Measurements from ENCODE around the gene POLQ.

POLQ gene

GRCh38 chr3:121443456-121443855 lies 102.3 kb downstream of the POLQ start:
- DNase-seq (ENCODE audit: insufficient read length, low spot score) (no peak), FAIRE-seq (no peak)
- TF ChIP-seq POU2F2 (IDR thresholded peaks at IDR 0.05; ENCODE audit: low read depth, low read length) (no peak), POLR2A (IDR thresholded peaks at IDR 0.05; ENCODE audit: low read depth, low read length) (no peak), TAF1 (IDR thresholded peaks at IDR 0.05; ENCODE audit: low read depth, low read length) (no peak), POLR2AphosphoS5 (IDR thresholded peaks at IDR 0.05; ENCODE audit: low read depth, low read length) (no peak), SPI1 (IDR thresholded peaks at IDR 0.05; ENCODE audit: low read depth, low read length) (no peak), PAX5 (IDR thresholded peaks at IDR 0.05; ENCODE audit: insufficient read depth, low read length, severe bottlenecking) (no peak)

GRCh38 chr3:121436641-121437040 lies 109.1 kb downstream of the POLQ start:
- no peak for DNase-seq (ENCODE audit: insufficient read length, low spot score)
- no peak for FAIRE-seq
- no peak for TF ChIP-seq POLR2A (IDR thresholded peaks at IDR 0.05; ENCODE audit: low read depth, low read length)
- no peak for TF ChIP-seq POU2F2 (IDR thresholded peaks at IDR 0.05; ENCODE audit: low read depth, low read length)
- no peak for TF ChIP-seq POLR2AphosphoS5 (IDR thresholded peaks at IDR 0.05; ENCODE audit: low read depth, low read length)

- FAIRE-seq (no peak), DNase-seq (ENCODE audit: insufficient read length, low spot score) (no peak)
- TF ChIP-seq PAX5 (IDR thresholded peaks at IDR 0.05; ENCODE audit: insufficient read depth, low read length, severe bottlenecking), result no peak
- TF ChIP-seq POU2F2 (IDR thresholded peaks at IDR 0.05; ENCODE audit: low read depth, low read length), result no peak
- no peak for TF ChIP-seq POLR2AphosphoS5 (IDR thresholded peaks at IDR 0.05; ENCODE audit: low read depth, low read length)
- no peak for TF ChIP-seq POLR2A (IDR thresholded peaks at IDR 0.05; ENCODE audit: low read depth, low read length)
- no peak for TF ChIP-seq TAF1 (IDR thresholded peaks at IDR 0.05; ENCODE audit: low read depth, low read length)
- TF ChIP-seq SPI1 (IDR thresholded peaks at IDR 0.05; ENCODE audit: low read depth, low read length), result no peak
Measured at GRCh38 chr3:121436074-121436473, 109.7 kb downstream of the POLQ start.

- FAIRE-seq, result peak; percentile 72
- TF ChIP-seq PAX5 (IDR thresholded peaks at IDR 0.05; ENCODE audit: insufficient read depth, low read length, severe bottlenecking), result peak; percentile 15
- TF ChIP-seq POLR2AphosphoS5 (IDR thresholded peaks at IDR 0.05; ENCODE audit: low read depth, low read length), result no peak
- no peak for TF ChIP-seq TAF1 (IDR thresholded peaks at IDR 0.05; ENCODE audit: low read depth, low read length)
- TF ChIP-seq POU2F2 (IDR thresholded peaks at IDR 0.05; ENCODE audit: low read depth, low read length), result no peak
- no peak for TF ChIP-seq SPI1 (IDR thresholded peaks at IDR 0.05; ENCODE audit: low read depth, low read length)
- TF ChIP-seq POLR2A (IDR thresholded peaks at IDR 0.05; ENCODE audit: low read depth, low read length), result no peak
- peak; percentile 20 for DNase-seq (ENCODE audit: insufficient read length, low spot score)
Measured at GRCh38 chr3:121431726-121432517, 113.9 kb downstream of the POLQ start.

GRCh38 chr3:121430664-121431215 lies 115.0 kb downstream of the POLQ start:
- FAIRE-seq, result no peak
- no peak for TF ChIP-seq POLR2A (IDR thresholded peaks at IDR 0.05; ENCODE audit: low read depth, low read length)
- no peak for TF ChIP-seq POU2F2 (IDR thresholded peaks at IDR 0.05; ENCODE audit: low read depth, low read length)
- TF ChIP-seq SPI1 (IDR thresholded peaks at IDR 0.05; ENCODE audit: low read depth, low read length), result no peak
- TF ChIP-seq TAF1 (IDR thresholded peaks at IDR 0.05; ENCODE audit: low read depth, low read length), result no peak
- no peak for TF ChIP-seq POLR2AphosphoS5 (IDR thresholded peaks at IDR 0.05; ENCODE audit: low read depth, low read length)
- no peak for TF ChIP-seq PAX5 (IDR thresholded peaks at IDR 0.05; ENCODE audit: insufficient read depth, low read length, severe bottlenecking)
- DNase-seq (ENCODE audit: insufficient read length, low spot score), result no peak

GRCh38 chr3:121424549-121424948 lies 121.2 kb downstream of the POLQ start:
- DNase-seq (ENCODE audit: insufficient read length, low spot score) (no peak), FAIRE-seq (no peak)
- TF ChIP-seq TAF1 (IDR thresholded peaks at IDR 0.05; ENCODE audit: low read depth, low read length), result no peak
- no peak for TF ChIP-seq POU2F2 (IDR thresholded peaks at IDR 0.05; ENCODE audit: low read depth, low read length)
- no peak for TF ChIP-seq PAX5 (IDR thresholded peaks at IDR 0.05; ENCODE audit: insufficient read depth, low read length, severe bottlenecking)
- TF ChIP-seq POLR2AphosphoS5 (IDR thresholded peaks at IDR 0.05; ENCODE audit: low read depth, low read length), result no peak
- TF ChIP-seq POLR2A (IDR thresholded peaks at IDR 0.05; ENCODE audit: low read depth, low read length), result no peak

- no peak for DNase-seq (ENCODE audit: insufficient read length, low spot score)
- no peak for TF ChIP-seq PAX5 (IDR thresholded peaks at IDR 0.05; ENCODE audit: insufficient read depth, low read length, severe bottlenecking)
- no peak for TF ChIP-seq POLR2AphosphoS5 (IDR thresholded peaks at IDR 0.05; ENCODE audit: low read depth, low read length)
- no peak for TF ChIP-seq TAF1 (IDR thresholded peaks at IDR 0.05; ENCODE audit: low read depth, low read length)
- no peak for TF ChIP-seq POLR2A (IDR thresholded peaks at IDR 0.05; ENCODE audit: low read depth, low read length)
- no peak for TF ChIP-seq SPI1 (IDR thresholded peaks at IDR 0.05; ENCODE audit: low read depth, low read length)
- FAIRE-seq, result no peak
Measured at GRCh38 chr3:121418182-121418581, 127.6 kb downstream of the POLQ start.

GRCh38 chr3:121414924-121415323 lies 130.9 kb downstream of the POLQ start:
- no peak for FAIRE-seq
- no peak for TF ChIP-seq POLR2A (IDR thresholded peaks at IDR 0.05; ENCODE audit: low read depth, low read length)
- TF ChIP-seq SPI1 (IDR thresholded peaks at IDR 0.05; ENCODE audit: low read depth, low read length), result no peak
- TF ChIP-seq TAF1 (IDR thresholded peaks at IDR 0.05; ENCODE audit: low read depth, low read length), result no peak
- no peak for TF ChIP-seq POU2F2 (IDR thresholded peaks at IDR 0.05; ENCODE audit: low read depth, low read length)
- no peak for TF ChIP-seq POLR2AphosphoS5 (IDR thresholded peaks at IDR 0.05; ENCODE audit: low read depth, low read length)
- no peak for DNase-seq (ENCODE audit: insufficient read length, low spot score)

GRCh38 chr3:121411523-121411922 lies 134.3 kb downstream of the POLQ start:
- DNase-seq (ENCODE audit: insufficient read length, low spot score) (no peak), FAIRE-seq (no peak)
- TF ChIP-seq POU2F2 (IDR thresholded peaks at IDR 0.05; ENCODE audit: low read depth, low read length), result no peak
- TF ChIP-seq PAX5 (IDR thresholded peaks at IDR 0.05; ENCODE audit: insufficient read depth, low read length, severe bottlenecking), result no peak
- no peak for TF ChIP-seq POLR2AphosphoS5 (IDR thresholded peaks at IDR 0.05; ENCODE audit: low read depth, low read length)
- no peak for TF ChIP-seq TAF1 (IDR thresholded peaks at IDR 0.05; ENCODE audit: low read depth, low read length)
- TF ChIP-seq SPI1 (IDR thresholded peaks at IDR 0.05; ENCODE audit: low read depth, low read length), result no peak
- no peak for TF ChIP-seq POLR2A (IDR thresholded peaks at IDR 0.05; ENCODE audit: low read depth, low read length)

Data from GM12891 (cell line).